Lower leg skin (tissue), 4 donors: ENCODE data around the gene FNDC3B. TPM values are rescaled to one million over a fixed set of nuclear protein-coding genes. Genes with fewer than 3 reads are reported as not detected.

Source experiments
- DNase-seq, 2 donors: peaks; one replicate each; pipeline ENCODE4 v3.0.0-alpha.2; 2019; ENCODE audit warnings: low spot score in 2 of 2
- H3K4me3 ChIP-seq: fragments of 200-600 bp; sonication (generic); 2 replicates; pipeline ENCODE4 v1.5.1; 2017; ENCODE audit warnings: mild to moderate bottlenecking, low read depth; ENCODE audit not compliant: poor library complexity, severe bottlenecking
- POLR2A ChIP-seq, 2 donors: fragments of 450-650 bp; IDR thresholded peaks; one replicate each; pipeline ENCODE4 v1.6.1; 2016 to 2017; ENCODE audit warnings: antibody characterized with exemption in 2 of 2, mild to moderate bottlenecking in 1 of 2, moderate library complexity in 1 of 2
- WGBS, 2 donors: methylation state at CpG; one replicate each; pipeline ENCODE4 v1.1.5; 2018; 5-methylcytosine and 5-hydroxymethylcytosine counted together
- intact Hi-C: fragments of 100-400 bp; cut with DNase I; formaldehyde crosslinking; loops from one replicate; pipeline ENCODE4 v1.15.0; 2023; ENCODE audit warnings: low total_unique reads
- total RNA-seq, 4 donors: library from RNA; depleted of rRNA; stranded (reverse); fragments of >200 nt; gene quantifications; one replicate each; pipeline ENCODE4 v1.1.0, GENCODE V29; 2016
- TF ChIP-seq, protein P1 (sequence below), 3 donors: fragments of 450-650 bp; IDR thresholded peaks; one replicate each; pipeline ENCODE4 v1.5.1; 2016; ENCODE audit warnings: antibody characterized with exemption in 3 of 3, mild to moderate bottlenecking in 3 of 3, moderate library complexity in 2 of 3

Gene FNDC3B
- total RNA-seq, 4 donors from 2014 or later, result 22.9 to 39.3 (median 23.2) TPM

DNA sequence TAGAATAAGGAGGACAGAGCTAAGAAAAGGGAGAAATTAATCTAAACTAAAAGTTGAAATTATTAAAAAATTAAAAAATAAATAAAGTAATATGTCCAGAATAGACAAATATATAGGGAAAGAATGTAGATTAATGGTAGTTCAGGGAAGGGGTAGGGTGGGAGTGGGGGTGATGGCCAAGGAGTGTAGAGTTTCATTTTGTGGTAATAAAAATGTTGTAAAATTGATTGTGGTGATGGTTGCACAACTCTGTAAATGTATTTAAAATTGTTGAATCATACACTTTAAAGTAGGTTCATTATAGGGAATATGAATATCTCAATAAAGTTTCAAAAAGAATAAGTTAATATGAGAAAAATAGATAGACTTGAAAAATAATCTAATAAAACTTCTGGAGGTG is 21.0 kb upstream of the FNDC3B start:
- intact Hi-C loops, result no loop called here
- no peak overlapping the region for H3K4me3 ChIP-seq
- no peak for DNase-seq
- no peak for TF ChIP-seq POLR2A (IDR thresholded peaks at IDR 0.05)
- TF ChIP-seq, protein P1, sequence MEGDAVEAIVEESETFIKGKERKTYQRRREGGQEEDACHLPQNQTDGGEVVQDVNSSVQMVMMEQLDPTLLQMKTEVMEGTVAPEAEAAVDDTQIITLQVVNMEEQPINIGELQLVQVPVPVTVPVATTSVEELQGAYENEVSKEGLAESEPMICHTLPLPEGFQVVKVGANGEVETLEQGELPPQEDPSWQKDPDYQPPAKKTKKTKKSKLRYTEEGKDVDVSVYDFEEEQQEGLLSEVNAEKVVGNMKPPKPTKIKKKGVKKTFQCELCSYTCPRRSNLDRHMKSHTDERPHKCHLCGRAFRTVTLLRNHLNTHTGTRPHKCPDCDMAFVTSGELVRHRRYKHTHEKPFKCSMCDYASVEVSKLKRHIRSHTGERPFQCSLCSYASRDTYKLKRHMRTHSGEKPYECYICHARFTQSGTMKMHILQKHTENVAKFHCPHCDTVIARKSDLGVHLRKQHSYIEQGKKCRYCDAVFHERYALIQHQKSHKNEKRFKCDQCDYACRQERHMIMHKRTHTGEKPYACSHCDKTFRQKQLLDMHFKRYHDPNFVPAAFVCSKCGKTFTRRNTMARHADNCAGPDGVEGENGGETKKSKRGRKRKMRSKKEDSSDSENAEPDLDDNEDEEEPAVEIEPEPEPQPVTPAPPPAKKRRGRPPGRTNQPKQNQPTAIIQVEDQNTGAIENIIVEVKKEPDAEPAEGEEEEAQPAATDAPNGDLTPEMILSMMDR (IDR thresholded peaks at IDR 0.05), result no peak

DNA sequence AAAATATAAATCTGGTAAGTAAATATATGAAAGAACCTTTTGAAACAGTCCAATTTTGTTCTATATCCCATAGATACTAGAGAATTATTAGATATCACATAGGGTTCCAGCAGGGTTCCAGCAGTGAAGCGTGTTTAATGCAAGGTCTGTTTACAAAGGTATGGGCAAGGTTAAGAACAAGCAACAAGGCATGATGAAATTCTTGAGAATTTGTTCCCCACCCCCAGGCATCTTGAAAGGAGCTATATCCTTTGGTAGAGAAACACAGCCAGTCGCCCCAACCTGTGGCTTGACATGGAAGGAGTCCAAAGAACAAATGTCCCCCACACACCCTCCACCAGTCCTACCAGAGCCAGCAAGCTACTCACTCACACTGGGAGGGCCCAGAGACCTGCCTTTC is 18.6 kb upstream of the FNDC3B start:
- no peak for DNase-seq
- no peak overlapping the region for H3K4me3 ChIP-seq
- 71 to 73% methylated on average over 2 of the region's 2 CpGs for WGBS, 2 donors
- TF ChIP-seq, protein P1 (IDR thresholded peaks at IDR 0.05), result no peak
- TF ChIP-seq POLR2A (IDR thresholded peaks at IDR 0.05), result no peak
- intact Hi-C loops, result no loop called here

DNA sequence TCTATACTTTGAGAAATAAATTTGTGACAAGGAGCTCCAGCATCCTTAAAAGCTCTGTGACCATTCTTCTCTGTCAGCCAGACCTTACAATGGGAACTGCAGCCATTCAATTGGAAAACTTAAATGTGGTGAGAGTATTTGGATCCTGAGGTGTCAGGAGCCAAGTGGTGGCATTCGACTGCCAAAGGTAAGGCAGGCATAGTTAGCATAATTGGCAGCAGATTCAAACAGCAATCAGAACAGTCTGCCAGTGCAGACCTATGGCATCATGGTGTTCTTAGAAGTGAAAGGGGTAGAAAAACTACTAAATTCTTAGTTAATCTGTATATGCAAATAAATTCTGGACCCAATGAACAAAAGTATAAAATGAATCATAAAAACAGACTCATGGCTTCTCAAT is 18.2 kb upstream of the FNDC3B start:
- intact Hi-C loops, result no loop called here
- no peak overlapping the region for H3K4me3 ChIP-seq
- 28 to 53% methylated on average over 1 of the region's 1 CpG for WGBS, 2 donors
- DNase-seq, result no peak
- TF ChIP-seq, protein P1 (IDR thresholded peaks at IDR 0.05), result no peak
- TF ChIP-seq POLR2A (IDR thresholded peaks at IDR 0.05), result no peak

DNA sequence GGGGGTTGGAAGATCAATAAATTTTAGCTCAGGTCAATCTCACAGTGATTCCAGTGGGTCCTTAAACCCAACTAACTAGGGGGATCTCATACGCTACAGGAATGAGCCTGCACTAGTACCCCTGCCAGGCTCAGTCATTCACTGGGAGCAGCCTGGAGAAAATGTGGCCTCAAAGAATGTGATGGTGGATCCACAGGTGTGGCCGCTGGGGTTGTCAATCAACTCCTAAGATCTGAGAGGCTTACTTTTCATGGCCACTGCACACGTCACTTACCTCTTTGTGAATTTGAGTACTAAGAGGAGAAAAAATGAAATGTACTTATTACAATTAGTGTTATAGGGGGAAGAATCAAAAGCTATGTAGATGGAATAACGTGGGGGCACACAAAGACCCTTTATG is 17.5 kb upstream of the FNDC3B start:
- TF ChIP-seq, protein P1 (IDR thresholded peaks at IDR 0.05), result no peak
- TF ChIP-seq POLR2A (IDR thresholded peaks at IDR 0.05), result no peak
- 91 to 92% methylated on average over 4 of the region's 4 CpGs for WGBS, 2 donors

DNA sequence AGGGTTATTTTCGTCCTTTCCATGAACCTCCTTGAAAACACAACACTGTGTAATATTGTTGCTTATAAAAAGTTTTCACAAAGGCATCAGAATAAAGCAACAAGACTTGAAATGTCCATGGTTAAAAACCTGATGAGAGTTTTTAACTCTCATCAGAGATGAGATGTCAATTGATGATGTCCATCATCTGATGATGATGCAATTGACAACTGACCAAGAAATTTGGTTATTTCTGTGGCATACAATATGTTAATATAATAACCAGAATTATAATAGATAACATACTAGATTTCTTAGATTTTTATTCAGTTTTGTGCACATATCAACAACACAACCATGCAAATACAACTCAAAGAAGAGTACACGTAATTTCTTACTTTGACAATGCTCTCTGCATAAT is 15.5 kb upstream of the FNDC3B start:
- no peak overlapping the region for H3K4me3 ChIP-seq
- no peak for TF ChIP-seq POLR2A (IDR thresholded peaks at IDR 0.05)
- TF ChIP-seq, protein P1 (IDR thresholded peaks at IDR 0.05), result no peak
- intact Hi-C loops, result no loop called here
- WGBS, 2 donors, result 91 to 98% methylated on average over 2 of the region's 2 CpGs
- no peak for DNase-seq

More for the DNA sequence above, 17.5 kb upstream of the FNDC3B start:
- no peak overlapping the region for H3K4me3 ChIP-seq
- DNase-seq, result no peak
- intact Hi-C loops, result no loop called here

DNA sequence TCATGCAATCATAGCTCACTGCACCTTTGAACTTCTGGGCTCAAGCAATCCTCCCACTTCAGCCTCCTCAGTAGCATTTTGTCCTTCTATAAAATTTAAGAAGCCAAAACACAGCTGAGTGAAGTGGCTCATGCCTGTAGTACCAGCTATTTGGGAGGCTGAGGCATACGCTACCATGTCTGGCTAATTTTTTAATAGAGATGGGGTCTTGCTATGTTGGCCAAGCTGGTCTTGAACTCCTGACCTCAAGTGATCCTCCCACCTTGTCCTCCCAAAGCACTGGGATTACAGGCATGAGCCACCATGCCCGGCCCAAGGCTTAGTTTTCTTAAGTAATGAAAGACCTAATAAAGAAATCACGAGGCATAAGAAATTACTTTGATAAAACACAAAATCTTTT is 14.7 kb upstream of the FNDC3B start:
- intact Hi-C loops, result no loop called here
- TF ChIP-seq, protein P1 (IDR thresholded peaks at IDR 0.05), result no peak
- TF ChIP-seq POLR2A (IDR thresholded peaks at IDR 0.05), result no peak
- WGBS, 2 donors, result 95 to 98% methylated on average over 3 of the region's 3 CpGs
- no peak for DNase-seq
- no peak overlapping the region for H3K4me3 ChIP-seq
